ENCODE data around the gene TRIM6. TPM values are rescaled to one million over a fixed set of nuclear protein-coding genes. Genes with fewer than 3 reads are reported as not detected.
"Not testable (repeated sequence)": the region's sequence is repeated elsewhere in the genome, so short reads cannot be mapped to it uniquely, and the experiment has no call there.

Gene TRIM6
- total RNA-seq, 2 donors from 2014 or later: 0.40 to 1.7 TPM

- ATAC-seq (no peak), DNase-seq (no peak)
- intact Hi-C loops (cut with DNase I, micrococcal nuclease): no loop called here
Observed at GRCh38 chr11:5643585-5643984, 47.1 kb downstream of the TRIM6 start.

GRCh38 chr11:5646139-5646538 is 49.7 kb downstream of the TRIM6 start:
- intact Hi-C loops (cut with DNase I, micrococcal nuclease): no loop called here
- no peak for ATAC-seq
- no peak for DNase-seq

- DNase-seq: no peak
- no peak for ATAC-seq
- intact Hi-C loops (cut with DNase I, micrococcal nuclease): no loop called here
Observed at GRCh38 chr11:5655474-5655873, 59.0 kb downstream of the TRIM6 start.

- DNase-seq; ATAC-seq; intact Hi-C loops (cut with DNase I, micrococcal nuclease): not testable (repeated sequence)
Observed at GRCh38 chr11:5656956-5657355, 60.5 kb downstream of the TRIM6 start.

- ATAC-seq (no peak), DNase-seq (no peak)
- intact Hi-C loops (cut with DNase I, micrococcal nuclease): no loop called here
Observed at GRCh38 chr11:5658318-5658717, 61.9 kb downstream of the TRIM6 start.

Other genes with a start within 250 kb of the TRIM6 start
- not detected for gene OR51B6, start 245.1 kb upstream of the TRIM6 start, total RNA-seq
- gene OR51M1, start 212.8 kb upstream of the TRIM6 start, total RNA-seq: not detected
- gene OR51Q1, start 174.5 kb upstream of the TRIM6 start, total RNA-seq: not detected
- gene OR51I1, start 155.1 kb upstream of the TRIM6 start, total RNA-seq: not detected
- gene OR51I2, start 147.3 kb upstream of the TRIM6 start, total RNA-seq: not detected
- not detected for gene OR52D1, start 108.0 kb upstream of the TRIM6 start, total RNA-seq
- gene UBQLN3, start 86.7 kb upstream of the TRIM6 start, total RNA-seq: not detected
- under 1 TPM; 0.25 to 0.49 TPM for gene UBQLNL, start 79.9 kb upstream of the TRIM6 start, total RNA-seq
- under 1 TPM; 0.25 to 0.27 TPM for gene OR52H1, start 48.1 kb upstream of the TRIM6 start, total RNA-seq
- not detected for gene OR52B6, start 15.8 kb upstream of the TRIM6 start, total RNA-seq
- 1 to 10 TPM; 7.9 to 9.8 TPM for gene TRIM34, start 28.4 kb downstream of the TRIM6 start, total RNA-seq
- gene TRIM5, start 88.4 kb downstream of the TRIM6 start, total RNA-seq: 10 to 100 TPM; 17.6 TPM
- gene TRIM22, start 93.2 kb downstream of the TRIM6 start, total RNA-seq: 10 to 100 TPM; 21.0 to 25.2 TPM
- gene OR56B1, start 139.8 kb downstream of the TRIM6 start, total RNA-seq: not detected
- gene OR52N4, start 157.6 kb downstream of the TRIM6 start, total RNA-seq: not detected
- not detected for gene OR52N5, start 186.7 kb downstream of the TRIM6 start, total RNA-seq
- not detected for gene OR52N1, start 194.6 kb downstream of the TRIM6 start, total RNA-seq
- gene OR52N2, start 212.3 kb downstream of the TRIM6 start, total RNA-seq: not detected
- gene OR52E6, start 245.3 kb downstream of the TRIM6 start, total RNA-seq: not detected

Measured in left colon (tissue), 2 donors.